UCSD-AML1 (cell line): ENCODE results near the gene SPRYD3.
A peak's percentile ranks its signal among the peaks of the same experiment; 100 is the strongest.
"Not testable (repeated sequence)": the region's sequence is repeated elsewhere in the genome, so short reads cannot be mapped to it uniquely, and the experiment has no call there.

Source experiments
- DNase-seq: peaks from one replicate; lab custom pipeline; 2025; ENCODE audit not compliant: unreplicated experiment; lab: John Stamatoyannopoulos, UW

The SPRYD3 gene

GRCh38 chr12:53102883-53103807 is 24.0 kb upstream of the SPRYD3 start, which contains the start of gene SOAT2:
TSS of gene SOAT2 (plus strand) at chr12:53103486. CDS start at chr12:53103578, 92 bp downstream.
- DNase-seq = no peak

DNA sequence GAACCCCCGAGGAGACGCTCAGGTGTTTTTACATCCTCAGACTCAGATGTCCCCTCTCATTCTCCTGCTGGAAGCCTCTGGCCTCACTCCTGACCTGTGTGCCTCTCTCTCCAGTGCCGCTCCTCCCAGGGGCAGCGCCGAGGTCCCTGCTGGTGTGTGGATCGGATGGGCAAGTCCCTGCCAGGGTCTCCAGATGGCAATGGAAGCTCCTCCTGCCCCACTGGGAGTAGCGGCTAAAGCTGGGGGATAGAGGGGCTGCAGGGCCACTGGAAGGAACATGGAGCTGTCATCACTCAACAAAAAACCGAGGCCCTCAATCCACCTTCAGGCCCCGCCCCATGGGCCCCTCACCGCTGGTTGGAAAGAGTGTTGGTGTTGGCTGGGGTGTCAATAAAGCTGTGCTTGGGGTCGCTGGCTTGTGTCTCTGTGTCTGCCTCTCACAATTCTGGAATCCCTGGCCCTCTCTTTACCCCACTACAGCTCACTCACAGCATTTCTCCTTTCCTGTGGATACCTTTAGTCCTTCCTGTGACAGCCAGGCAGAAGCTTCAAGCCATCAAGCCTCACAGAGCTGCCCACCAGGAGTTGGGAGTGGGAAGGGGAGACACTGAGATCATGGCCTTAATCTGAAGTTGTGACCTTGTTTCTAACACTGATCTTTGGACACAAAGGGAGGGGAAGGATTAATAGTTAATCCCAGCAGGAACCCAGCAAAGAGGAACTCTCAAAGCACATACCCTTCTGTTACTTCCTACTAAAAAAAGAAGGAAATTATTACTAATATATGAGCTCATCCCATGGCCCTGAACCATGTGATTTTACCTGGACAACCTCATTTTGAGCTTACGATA is 23.0 kb upstream of the SPRYD3 start:
- DNase-seq = no peak

GRCh38 chr12:53101266-53101665 is 22.1 kb upstream of the SPRYD3 start:
- DNase-seq = no peak

- DNase-seq = no peak
Measured at GRCh38 chr12:53100466-53101151, 21.4 kb upstream of the SPRYD3 start.

- DNase-seq = peak; percentile 83
Measured at GRCh38 chr12:53099071-53099882, 20.1 kb upstream of the SPRYD3 start.

DNA sequence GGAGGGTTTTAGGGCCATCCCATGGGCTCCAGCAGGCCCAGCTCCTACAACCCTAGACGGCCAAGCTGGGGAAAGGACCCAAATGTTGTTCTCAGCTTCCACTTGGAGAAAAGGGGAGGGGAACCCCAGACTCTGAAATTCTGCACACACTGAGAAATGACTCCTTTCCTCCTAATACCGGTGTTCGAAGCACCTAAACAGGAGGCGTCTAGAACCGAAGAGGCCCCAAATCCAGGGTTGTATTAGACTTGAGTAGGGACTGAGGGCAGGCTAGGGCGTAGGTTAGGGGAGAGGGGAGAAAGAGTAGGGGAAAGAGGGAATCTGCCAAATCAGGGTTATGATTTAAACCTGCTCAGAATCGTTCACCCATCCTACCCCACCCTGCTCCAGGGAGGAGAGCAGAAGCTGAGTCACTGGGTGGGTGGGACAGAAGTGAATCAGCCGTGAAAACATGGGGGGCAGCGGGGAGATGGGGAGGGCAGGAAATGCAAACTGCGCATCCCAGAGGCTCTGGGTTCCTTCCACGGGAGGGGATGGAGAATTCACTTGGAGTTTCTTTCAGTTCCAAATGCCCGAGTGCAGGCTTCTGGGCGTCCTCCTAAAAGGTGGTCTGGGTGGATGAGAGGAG is 19.3 kb upstream of the SPRYD3 start:
- no peak for DNase-seq

DNA sequence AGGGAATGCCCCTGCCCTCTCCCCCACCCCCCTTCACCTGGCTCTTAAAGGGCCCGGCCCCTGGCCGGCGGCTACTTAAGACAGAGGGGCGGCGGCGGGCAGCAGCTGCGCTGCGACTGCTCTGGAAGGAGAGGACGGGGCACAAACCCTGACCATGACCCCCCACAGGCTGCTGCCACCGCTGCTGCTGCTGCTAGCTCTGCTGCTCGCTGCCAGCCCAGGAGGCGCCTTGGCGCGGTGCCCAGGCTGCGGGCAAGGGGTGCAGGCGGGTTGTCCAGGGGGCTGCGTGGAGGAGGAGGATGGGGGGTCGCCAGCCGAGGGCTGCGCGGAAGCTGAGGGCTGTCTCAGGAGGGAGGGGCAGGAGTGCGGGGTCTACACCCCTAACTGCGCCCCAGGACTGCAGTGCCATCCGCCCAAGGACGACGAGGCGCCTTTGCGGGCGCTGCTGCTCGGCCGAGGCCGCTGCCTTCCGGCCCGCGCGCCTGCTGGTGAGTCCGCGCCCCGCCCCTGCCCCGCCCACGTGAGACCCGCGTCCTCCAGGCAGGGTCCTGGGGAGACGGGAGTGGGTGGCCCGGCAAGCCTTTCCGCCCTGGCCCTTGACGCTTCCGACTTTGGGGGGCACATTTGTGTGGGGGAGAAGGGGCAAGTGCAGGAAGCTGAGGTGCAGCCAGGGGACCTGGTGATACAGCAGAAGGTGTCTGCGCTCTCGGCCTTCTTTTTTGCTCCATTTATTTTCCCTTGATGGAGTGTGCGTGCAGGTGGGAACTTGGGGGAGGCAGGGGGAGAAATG is 18.6 kb upstream of the SPRYD3 start, which contains the start of gene IGFBP6:
TSS of gene IGFBP6 (plus strand) at position 104 of the 790 bp plus-strand sequence. CDS start at position 155, 51 bp downstream.
- DNase-seq = peak; percentile 66

DNA sequence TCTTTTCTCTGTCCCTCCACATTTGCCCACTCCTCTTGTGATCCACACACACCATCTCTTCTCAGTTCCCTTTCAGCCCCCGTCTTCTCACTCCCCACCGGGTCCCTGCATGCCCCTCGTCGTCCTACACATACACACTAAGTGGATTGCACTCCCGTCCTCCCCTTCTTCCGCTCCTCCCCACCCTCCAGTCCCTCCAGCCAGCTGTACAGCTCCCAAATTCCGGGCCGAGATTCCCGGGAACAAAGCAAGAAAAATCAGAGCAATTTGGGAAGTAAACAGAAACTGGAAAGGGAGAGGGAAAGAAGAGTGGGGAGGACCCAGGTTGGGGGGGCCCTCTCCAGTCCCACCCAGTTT is 18.0 kb upstream of the SPRYD3 start:
- no peak for DNase-seq

- no peak for DNase-seq
Measured at GRCh38 chr12:53096759-53097158, 17.6 kb upstream of the SPRYD3 start.

GRCh38 chr12:53096089-53096741 is 17.0 kb upstream of the SPRYD3 start:
- DNase-seq = no peak

DNA sequence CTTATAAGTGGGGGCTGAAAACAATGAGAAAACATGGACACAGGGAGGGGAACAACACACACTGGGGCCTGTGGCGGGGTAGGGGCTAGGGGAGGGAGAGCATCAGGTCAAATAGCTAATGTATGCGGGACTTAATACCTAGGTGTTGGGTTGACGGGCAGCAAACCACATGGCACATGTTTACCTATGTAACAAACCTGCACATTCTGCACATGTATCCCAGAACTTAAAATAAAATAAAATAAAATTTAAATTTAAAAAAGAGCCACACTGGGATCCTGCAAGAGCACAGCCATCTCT is 16.4 kb upstream of the SPRYD3 start:
- not testable (repeated sequence) for DNase-seq

GRCh38 chr12:53094796-53095595 is 15.8 kb upstream of the SPRYD3 start:
- DNase-seq = not testable (repeated sequence)

DNA sequence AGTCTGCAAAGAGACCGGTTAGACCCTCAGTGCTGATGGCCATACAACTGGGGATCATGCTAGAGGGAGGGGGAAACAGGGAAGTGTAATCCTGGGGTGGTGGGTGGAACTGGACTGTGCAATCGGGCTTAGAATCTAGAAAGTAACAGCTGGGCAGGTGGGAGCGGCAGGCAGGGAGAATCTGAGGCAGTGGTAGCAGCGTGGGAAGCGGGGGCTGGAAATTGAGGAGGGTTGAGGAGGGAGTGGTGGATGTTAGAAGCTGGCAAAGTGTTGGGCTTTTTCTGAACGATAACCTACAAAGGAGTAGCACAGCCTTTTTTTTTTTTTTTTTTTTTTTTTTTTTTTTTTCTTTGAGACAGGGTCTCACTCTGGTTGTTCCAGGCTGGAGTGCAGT is 15.2 kb upstream of the SPRYD3 start:
- no peak for DNase-seq

DNA sequence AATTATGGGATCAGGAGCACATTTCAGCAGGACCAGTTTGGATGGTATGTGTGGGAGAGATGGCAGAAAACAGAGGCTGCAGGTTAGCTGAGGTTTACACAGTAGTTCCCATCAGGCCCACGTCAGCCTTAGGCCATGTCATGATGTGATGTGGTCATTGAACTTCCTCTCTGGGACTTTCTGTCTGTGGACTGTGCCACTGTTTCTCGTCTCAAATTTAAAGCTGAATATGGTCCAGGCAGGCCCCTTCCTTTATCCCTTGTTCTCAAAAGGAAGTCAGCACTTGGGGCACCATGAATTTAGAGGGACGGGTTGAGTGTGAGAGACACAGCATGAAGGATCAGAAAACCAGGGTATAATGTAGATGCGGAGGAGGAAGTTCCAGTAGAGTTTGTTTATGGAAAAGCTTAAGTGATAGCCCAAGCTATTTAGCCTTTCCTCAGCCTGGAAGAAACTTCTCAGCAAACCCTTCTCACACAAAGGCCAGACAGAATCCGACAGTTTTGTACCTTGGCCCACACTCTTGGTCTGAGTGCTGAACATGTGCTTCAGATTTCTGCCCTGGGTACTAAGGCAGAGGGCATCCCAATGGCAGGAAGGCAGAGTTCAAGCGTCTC is 14.7 kb upstream of the SPRYD3 start:
- DNase-seq = no peak

DNA sequence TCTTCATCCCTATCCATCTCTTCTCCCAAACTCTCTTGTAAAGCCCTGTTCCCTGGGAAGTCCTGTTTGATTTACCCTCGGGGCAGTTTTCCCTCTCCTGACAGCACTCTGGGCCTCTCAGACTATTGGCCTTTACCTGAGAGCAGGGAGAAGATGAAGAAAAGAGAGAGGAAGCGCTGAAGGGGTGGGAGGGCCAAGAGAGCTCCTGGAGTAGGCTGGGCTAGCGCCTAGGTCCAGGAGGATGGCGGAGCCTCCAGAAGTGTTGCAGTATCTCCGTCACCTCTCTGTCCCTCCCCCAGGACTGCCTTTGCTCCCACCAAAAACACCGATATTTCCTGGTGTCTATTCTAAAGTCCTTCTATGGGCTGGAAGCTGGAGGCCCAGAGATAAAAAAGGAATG is 12.6 kb upstream of the SPRYD3 start:
- DNase-seq = no peak

- no peak for DNase-seq
Measured at GRCh38 chr12:53090554-53090953, 11.4 kb upstream of the SPRYD3 start.

GRCh38 chr12:53090105-53090504 is 10.9 kb upstream of the SPRYD3 start:
- DNase-seq = no peak

- no peak for DNase-seq
Measured at GRCh38 chr12:53086361-53086760, 7.2 kb upstream of the SPRYD3 start.
